DND-41 (cell line): ENCODE measurements around the gene NTSR2.
A peak's percentile ranks its signal among the peaks of the same experiment; 100 is the strongest.

Source experiments
- ATAC-seq: fragments of 200-7000 bp; cut with Tn5 transposase; 3 replicates; pipeline ENCODE4 v1.9.1; 2021; ENCODE audit warnings: low read depth; ENCODE audit not compliant: insufficient read depth
- DNase-seq: peaks from one replicate; pipeline ENCODE4 v3.0.0-alpha.2; 2020
- H2AFZ ChIP-seq: 2 replicates; pipeline ENCODE4 v1.6.0; 2012; ENCODE audit warnings: low read depth, low read length
- H3K27ac ChIP-seq: 2 replicates; pipeline ENCODE4 v1.5.1; 2012; ENCODE audit warnings: low read length, inconsistent platforms
- H3K27me3 ChIP-seq: fragments of 200-600 bp; sonication (generic); 2 replicates; pipeline ENCODE4 v1.6.0; 2012; ENCODE audit warnings: low read length, mild to moderate bottlenecking, inconsistent platforms; ENCODE audit not compliant: insufficient read depth, poor library complexity
- H3K36me3 ChIP-seq: 2 replicates; pipeline ENCODE4 v1.5.1; 2012; ENCODE audit warnings: low read length, inconsistent platforms; ENCODE audit not compliant: insufficient read depth
- H3K4me1 ChIP-seq: 2 replicates; pipeline ENCODE4 v1.5.1; 2012; ENCODE audit warnings: mild to moderate bottlenecking, low read length; ENCODE audit not compliant: insufficient read depth
- H3K4me2 ChIP-seq: 2 replicates; pipeline ENCODE4 v1.6.0; 2012; ENCODE audit warnings: mild to moderate bottlenecking, moderate library complexity, low read length, inconsistent platforms; ENCODE audit not compliant: insufficient read depth
- H3K4me3 ChIP-seq, 2 experiments: fragments of 200-600 bp in 1 of 2; shearing (Covaris generic) in 1 of 2; 2 replicates each; pipeline ENCODE4 v1.5.1; 2012 to 2016; ENCODE audit warnings: inconsistent platforms in 2 of 2, low read length in 2 of 2, mild to moderate bottlenecking in 2 of 2, low read depth in 1 of 2, moderate library complexity in 1 of 2
- H3K79me2 ChIP-seq: 2 replicates; pipeline ENCODE4 v1.6.0; 2012; ENCODE audit warnings: low read length, inconsistent platforms; ENCODE audit not compliant: insufficient read depth
- H3K9ac ChIP-seq: 2 replicates; pipeline ENCODE4 v1.6.0; 2012; ENCODE audit warnings: low read depth, mild to moderate bottlenecking, inconsistent platforms, low read length, moderate library complexity
- H3K9me3 ChIP-seq: 2 replicates; pipeline ENCODE4 v1.5.1; 2012; ENCODE audit warnings: low read length, moderate library complexity, mild to moderate bottlenecking, inconsistent platforms; ENCODE audit not compliant: insufficient read depth, severe bottlenecking
- H4K20me1 ChIP-seq: 2 replicates; pipeline ENCODE4 v1.6.0; 2012; ENCODE audit warnings: low read length; ENCODE audit not compliant: insufficient read depth
- EZH2 ChIP-seq: IDR thresholded peaks from 3 replicates; pipeline ENCODE4 v1.6.1; 2012; ENCODE audit warnings: borderline replicate concordance, low read depth, mild to moderate bottlenecking, moderate library complexity, low read length, inconsistent platforms; ENCODE audit not compliant: severe bottlenecking
- TF ChIP-seq, protein P1 (sequence below): IDR thresholded peaks from 2 replicates; pipeline ENCODE4 v1.5.1; 2012; ENCODE audit warnings: borderline replicate concordance, low read length, moderate library complexity, mild to moderate bottlenecking; ENCODE audit not compliant: poor library complexity, severe bottlenecking; ENCODE audit errors: extremely low read depth

Gene NTSR2

DNA sequence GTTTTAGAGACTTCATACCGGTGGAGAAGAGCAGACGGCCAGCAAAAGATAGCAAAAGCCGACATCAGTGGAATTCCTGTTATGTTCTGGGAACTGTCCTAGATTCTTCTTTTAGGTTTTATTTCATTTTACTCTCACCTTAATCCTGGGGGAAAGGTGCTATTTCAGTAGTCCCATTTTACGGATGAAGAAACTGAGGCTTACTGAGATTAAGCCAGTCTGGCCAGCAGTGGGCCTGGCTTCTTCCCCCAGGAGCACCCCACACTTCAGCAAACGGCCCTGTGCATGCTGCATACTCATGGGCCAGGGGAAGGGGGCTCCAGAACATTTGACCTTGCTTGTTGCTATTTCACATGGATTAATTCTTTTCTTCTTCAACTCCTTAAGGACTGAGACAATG lies 56.7 kb downstream of the NTSR2 start:
- TF ChIP-seq EZH2, result no peak
- TF ChIP-seq, protein P1, sequence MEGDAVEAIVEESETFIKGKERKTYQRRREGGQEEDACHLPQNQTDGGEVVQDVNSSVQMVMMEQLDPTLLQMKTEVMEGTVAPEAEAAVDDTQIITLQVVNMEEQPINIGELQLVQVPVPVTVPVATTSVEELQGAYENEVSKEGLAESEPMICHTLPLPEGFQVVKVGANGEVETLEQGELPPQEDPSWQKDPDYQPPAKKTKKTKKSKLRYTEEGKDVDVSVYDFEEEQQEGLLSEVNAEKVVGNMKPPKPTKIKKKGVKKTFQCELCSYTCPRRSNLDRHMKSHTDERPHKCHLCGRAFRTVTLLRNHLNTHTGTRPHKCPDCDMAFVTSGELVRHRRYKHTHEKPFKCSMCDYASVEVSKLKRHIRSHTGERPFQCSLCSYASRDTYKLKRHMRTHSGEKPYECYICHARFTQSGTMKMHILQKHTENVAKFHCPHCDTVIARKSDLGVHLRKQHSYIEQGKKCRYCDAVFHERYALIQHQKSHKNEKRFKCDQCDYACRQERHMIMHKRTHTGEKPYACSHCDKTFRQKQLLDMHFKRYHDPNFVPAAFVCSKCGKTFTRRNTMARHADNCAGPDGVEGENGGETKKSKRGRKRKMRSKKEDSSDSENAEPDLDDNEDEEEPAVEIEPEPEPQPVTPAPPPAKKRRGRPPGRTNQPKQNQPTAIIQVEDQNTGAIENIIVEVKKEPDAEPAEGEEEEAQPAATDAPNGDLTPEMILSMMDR, result no peak

DNA sequence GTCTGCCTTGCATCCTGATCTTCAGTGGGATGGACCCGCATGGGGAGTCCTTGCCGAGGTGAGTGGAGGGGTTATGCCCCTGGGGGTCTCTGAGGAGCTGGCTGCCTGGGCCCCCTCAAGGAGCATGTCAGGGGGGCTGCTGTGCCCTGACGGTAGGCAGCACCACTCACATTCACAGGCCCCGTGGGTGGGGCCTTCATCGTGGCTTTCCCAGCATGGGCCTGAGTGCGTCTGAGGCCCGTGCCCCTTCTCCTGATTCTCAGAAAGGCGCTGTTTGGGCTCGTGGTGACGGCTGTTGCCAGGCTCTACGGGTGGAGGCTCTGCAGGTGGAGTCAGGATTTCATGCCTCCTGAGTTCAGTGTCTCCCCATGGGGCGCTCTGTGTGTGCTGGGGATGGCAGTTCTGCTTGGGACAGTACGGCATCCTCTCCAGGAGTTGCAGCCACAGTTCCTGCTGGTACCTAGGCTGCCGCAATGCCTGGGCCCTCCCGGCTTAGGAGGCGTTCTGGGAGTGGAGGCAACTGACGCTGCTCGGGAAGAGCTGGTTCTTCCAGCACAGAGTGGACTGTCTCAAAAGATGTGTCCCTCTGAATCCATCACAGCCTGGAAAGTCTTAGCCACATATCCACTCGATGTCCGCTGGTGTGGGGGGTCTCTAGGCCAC lies 57.3 kb downstream of the NTSR2 start:
- no peak overlapping the region for H3K27ac ChIP-seq
- H3K4me3 ChIP-seq, result no peak overlapping the region
- no peak overlapping the region for H2AFZ ChIP-seq
- H3K27me3 ChIP-seq, result no peaks in the 10 kb centered on the region
- H4K20me1 ChIP-seq, result no peaks in the 10 kb centered on the region
- TF ChIP-seq, protein P1, result no peak
- TF ChIP-seq EZH2, result no peak
- no peaks in the 10 kb centered on the region for H3K79me2 ChIP-seq
- H3K36me3 ChIP-seq, result no peaks in the 10 kb centered on the region
- H3K9me3 ChIP-seq, result no peaks in the 10 kb centered on the region
- H3K9ac ChIP-seq, result no peak overlapping the region
- peak; percentile 40 for ATAC-seq
- DNase-seq, result peak; percentile 13
- H3K4me2 ChIP-seq, result no peak overlapping the region
- H3K4me1 ChIP-seq, result no peaks in the 10 kb centered on the region

More for the DNA sequence above, 56.7 kb downstream of the NTSR2 start:
- H3K36me3 ChIP-seq, result no peaks in the 10 kb centered on the region
- H3K9me3 ChIP-seq, result no peaks in the 10 kb centered on the region
- no peak overlapping the region for H2AFZ ChIP-seq
- H3K9ac ChIP-seq, result no peak overlapping the region
- DNase-seq, result no peak
- no peaks in the 10 kb centered on the region for H3K27me3 ChIP-seq
- H3K4me1 ChIP-seq, result no peaks in the 10 kb centered on the region
- H4K20me1 ChIP-seq, result no peaks in the 10 kb centered on the region
- ATAC-seq, result no peak
- no peak overlapping the region for H3K27ac ChIP-seq
- no peak overlapping the region for H3K4me2 ChIP-seq
- no peaks in the 10 kb centered on the region for H3K79me2 ChIP-seq
- no peak overlapping the region for H3K4me3 ChIP-seq

DNA sequence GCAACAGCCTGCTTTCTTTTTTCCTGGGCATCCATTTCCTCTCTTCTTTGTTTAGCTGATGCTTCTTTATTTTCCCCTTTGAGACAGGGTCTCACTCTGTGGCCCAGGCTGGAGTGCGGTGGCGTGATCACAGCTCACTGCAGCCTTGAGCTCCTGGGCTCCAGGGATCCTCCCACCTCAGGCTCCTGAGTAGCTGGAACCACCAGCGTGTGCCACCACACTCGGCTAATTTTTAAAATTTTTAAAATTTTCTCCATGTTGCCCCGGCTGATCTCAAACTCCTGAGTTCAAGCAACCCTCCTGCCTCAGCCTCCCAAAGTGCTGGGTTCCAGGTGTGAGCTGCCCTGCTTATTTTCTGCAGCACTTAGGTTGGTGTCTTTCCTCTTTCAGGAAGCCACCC lies 58.7 kb downstream of the NTSR2 start:
- no peak for ATAC-seq
- Histone ChIP-seq H3K4me3 (no peak overlapping the region), H3K9me3 (no peaks in the 10 kb centered on the region), H3K27ac (no peak overlapping the region), H3K4me1 (no peaks in the 10 kb centered on the region), H2AFZ (no peak overlapping the region), H3K79me2 (no peaks in the 10 kb centered on the region), H3K9ac (no peak overlapping the region), H3K4me2 (no peak overlapping the region), H4K20me1 (no peaks in the 10 kb centered on the region), H3K36me3 (no peaks in the 10 kb centered on the region), H3K27me3 (no peaks in the 10 kb centered on the region)
- TF ChIP-seq, protein P1, result no peak
- no peak for TF ChIP-seq EZH2
- no peak for DNase-seq

DNA sequence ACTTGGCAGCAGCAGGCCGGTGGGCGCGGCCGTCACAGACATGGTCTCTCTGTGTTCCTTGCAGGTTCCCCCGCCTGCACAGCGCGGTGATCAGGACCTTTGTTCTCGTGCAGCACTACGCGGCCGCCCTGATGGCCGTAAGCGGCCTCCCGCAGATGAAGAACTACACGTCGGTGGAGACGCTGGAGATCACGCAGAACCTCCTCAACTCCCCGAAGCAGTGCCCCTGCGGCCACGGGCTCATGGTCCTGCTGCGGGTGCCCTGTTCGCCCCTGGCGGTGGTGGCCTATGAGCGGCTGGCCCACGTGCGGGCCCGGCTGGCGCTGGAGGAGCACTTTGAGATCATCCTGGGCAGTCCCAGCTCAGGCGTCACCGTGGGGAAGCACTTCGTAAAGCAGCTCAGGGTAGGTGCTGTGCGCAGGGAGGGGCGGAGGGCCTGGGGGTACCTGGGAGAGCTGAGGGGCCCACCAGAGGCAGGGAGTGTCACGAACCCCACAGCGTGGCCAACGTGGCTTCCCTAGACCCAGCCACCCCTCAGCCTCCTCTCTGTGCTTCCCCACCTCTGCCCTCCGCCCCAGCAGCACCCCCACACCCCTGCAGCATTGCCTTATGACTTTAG lies 59.3 kb downstream of the NTSR2 start:
- H3K4me1 ChIP-seq, result no peaks in the 10 kb centered on the region
- H4K20me1 ChIP-seq, result no peaks in the 10 kb centered on the region
- no peak overlapping the region for H2AFZ ChIP-seq
- H3K4me3 ChIP-seq, result no peak overlapping the region
- no peak overlapping the region for H3K4me2 ChIP-seq
- H3K36me3 ChIP-seq, result no peaks in the 10 kb centered on the region
- H3K79me2 ChIP-seq, result no peaks in the 10 kb centered on the region
- H3K9ac ChIP-seq, result no peak overlapping the region
- no peak for TF ChIP-seq EZH2
- TF ChIP-seq, protein P1, result no peak
- H3K27ac ChIP-seq, result no peak overlapping the region
- H3K9me3 ChIP-seq, result no peaks in the 10 kb centered on the region
- no peaks in the 10 kb centered on the region for H3K27me3 ChIP-seq
- DNase-seq, result no peak
- ATAC-seq, result no peak
